Limb (tissue), 2 donors: ENCODE data around the gene UBTD1.
A peak's percentile ranks its signal among the peaks of the same experiment; 100 is the strongest.
"Not testable (repeated sequence)": the region's sequence is repeated elsewhere in the genome, so short reads cannot be mapped to it uniquely, and the experiment has no call there.

ENCODE experiments used
- DNase-seq, 2 donors: peaks; one replicate each; pipeline ENCODE4 v3.0.0-alpha.2; 2016; ENCODE audit errors: extremely low spot score in 2 of 2

Gene UBTD1

DNA sequence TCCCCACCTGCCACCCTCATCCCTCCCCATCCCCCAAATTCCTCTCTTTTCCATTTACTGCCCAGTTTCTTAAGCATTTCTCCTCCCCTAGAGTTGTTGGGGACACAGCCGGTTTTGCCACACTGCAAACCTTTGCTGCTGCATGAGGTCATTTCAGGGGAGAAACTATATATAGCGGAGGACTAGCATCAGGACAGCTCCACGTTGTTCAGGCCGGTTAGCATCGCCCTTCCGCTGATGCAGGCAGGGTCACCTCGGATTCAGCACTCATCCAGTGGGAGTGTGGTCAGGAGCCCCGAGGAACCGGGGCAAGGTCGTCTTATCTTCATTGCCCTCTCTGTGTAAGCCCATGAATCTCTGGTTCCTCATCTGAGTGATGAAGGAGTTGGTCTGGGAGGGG is 15.6 kb downstream of the UBTD1 start:
- no peak for DNase-seq

DNA sequence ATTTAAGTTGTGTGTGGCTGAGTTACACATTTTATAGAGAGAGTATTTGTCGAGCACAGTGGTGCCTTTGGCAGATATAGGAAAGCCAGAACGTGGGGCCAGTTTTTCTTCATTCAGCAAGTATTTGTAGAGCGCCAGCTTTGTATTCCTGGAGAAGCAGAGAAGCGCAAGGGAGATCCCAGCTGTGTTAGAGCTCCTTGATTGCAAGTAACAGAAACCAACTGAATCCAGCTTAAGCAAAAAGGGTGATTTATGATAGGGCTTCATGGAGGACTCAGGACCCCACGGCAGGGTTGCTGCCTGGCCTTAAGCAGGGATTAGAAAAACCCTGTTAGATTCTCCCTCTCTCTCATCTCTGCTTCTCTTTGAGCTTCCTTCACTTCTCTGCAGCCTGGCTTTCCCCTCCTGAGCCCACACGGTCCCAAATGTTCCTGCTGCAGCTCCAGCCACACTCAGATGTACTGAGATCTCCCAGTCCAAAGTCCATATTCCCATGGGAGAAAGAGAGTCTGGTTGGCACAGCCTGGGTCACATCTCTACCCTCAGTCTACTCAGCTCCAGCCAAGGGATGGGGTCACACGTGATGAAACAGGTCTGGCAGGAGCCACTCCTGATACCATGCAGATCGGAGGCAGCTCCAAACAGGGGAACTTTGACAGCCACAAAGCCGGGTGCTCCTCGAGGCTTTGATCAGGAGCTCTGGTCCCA is 16.7 kb downstream of the UBTD1 start:
- DNase-seq: no peak

DNA sequence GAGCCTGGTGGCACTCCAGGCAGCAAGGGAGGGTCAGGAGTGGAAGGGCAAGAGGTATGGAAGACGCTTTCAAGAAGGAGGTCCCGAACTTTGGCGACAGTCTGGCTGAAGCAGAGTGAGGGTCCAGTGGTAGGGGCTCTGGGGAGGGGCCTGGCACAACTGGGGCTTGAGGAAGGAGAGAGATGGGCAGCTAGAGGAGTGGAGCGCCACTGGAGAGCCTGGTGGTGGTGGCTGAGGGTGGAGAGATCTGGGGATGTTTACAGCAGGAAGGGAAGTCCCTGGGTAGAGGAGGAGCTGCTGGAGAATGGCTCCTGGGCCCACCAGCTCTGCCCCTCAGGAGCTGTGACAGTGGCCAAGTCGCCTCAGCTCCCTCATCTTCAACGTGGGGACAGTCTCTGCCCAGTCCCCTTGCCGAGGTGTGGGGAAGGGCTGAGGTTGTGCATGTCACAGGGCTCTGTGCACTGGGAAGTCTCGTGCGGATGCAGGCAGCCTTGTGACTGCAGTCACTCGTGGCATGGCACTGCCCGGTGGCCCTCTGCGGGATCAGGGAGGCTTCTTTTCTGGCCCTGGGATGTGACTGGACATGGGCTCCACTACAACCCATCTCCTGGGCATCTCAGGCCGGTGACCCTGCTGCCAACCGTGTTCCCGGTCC is 18.5 kb downstream of the UBTD1 start:
- no peak for DNase-seq

DNA sequence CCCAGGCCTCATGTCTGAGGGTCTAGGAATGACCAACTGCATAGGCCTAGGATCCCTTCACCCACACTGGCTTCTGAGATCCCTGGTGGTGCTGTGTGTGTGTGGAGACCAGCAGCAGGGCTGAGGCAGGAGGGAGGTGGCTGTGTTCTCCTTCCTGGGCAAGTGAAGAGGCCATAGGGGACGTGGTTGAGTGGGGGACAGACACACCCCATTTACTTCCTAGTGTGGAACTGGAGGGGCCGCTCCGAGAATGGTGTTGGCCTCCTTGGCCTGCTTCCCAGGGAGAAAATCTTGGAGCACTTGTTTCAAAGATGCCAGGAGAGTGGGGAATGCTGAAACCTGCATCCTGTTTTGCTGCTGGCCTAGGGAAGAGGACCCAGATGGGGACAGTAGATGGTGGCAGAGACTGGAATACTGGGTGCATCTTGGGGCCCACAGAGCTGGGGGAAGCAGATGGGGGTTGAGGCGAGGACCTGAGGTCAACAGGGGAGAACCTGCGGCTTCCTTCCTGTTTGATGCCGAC is 19.1 kb downstream of the UBTD1 start:
- DNase-seq: no peak

DNA sequence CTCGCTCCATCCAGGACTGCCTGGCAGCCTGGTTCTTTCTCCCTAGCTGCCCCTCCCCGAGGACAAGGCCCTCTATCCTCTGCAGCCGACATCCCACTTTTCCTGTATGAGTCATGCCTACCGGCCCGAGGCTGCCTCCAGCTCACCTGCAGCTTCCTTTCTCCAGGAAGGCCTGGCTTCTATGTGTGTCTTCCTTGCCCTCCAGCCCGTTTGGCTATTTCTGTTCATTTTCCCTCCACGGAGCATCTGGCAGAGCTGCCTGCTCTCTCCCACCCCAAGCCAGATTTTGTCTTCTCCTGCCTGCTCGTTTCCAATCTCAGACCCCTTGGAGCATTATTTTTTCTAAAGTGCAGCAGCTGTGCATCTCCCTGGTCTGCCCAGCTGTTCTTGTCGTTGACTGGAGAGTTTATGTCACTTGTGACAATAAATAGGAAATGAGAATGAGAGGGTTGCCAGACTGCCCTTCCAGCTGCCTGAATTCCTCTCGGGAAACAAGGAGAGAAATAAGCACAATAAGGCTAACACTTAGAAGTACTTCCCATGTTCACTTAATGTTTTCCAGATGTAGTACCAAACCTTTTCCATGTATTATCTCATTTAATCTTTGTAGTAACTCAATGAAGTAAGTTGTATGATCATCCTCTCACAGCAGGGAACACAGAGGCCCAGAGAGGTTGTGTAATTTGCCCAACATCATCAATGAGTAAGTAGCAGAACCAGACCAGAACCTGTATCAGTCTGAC is 19.7 kb downstream of the UBTD1 start:
- peak; percentile 42 to 78 for DNase-seq

DNA sequence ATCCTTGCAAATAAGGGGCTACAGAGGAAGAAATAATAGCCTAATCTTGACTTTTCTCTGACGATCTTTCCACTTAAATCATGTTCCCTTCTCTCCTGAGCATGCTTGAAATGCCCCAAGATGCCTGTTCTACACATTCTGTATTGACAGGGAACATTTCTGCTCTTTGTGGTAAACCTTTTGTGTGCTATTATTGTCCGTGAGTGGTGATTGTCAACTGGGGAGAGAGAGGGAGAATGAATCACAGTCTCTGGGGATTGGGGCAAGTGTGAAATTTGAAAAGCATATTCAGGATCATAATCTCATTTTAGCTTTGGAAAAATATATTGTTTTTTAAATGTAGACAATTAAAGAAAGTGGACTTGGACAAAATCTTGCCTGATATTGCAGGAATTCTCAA is 20.6 kb downstream of the UBTD1 start:
- DNase-seq: no peak

DNA sequence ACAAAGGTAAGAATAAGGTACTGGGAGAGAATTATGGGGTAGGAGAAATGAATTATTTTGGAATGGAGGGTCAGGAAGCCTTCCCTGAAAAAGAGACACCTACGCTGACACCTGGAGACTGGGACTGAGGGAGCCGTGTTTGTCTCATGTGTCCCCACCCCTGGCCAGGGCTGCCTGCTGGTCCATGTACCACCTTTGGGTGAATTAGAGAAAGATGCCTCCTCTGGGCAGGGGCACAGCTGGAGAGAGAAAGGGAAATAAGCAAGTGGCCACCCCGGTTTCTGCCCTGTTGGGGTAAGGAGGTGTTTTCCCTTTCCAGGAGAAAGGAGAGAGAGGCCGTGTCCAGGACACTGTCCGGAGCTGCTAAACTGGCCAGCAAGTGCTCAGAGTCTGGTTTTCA is 21.8 kb downstream of the UBTD1 start:
- DNase-seq: no peak

DNA sequence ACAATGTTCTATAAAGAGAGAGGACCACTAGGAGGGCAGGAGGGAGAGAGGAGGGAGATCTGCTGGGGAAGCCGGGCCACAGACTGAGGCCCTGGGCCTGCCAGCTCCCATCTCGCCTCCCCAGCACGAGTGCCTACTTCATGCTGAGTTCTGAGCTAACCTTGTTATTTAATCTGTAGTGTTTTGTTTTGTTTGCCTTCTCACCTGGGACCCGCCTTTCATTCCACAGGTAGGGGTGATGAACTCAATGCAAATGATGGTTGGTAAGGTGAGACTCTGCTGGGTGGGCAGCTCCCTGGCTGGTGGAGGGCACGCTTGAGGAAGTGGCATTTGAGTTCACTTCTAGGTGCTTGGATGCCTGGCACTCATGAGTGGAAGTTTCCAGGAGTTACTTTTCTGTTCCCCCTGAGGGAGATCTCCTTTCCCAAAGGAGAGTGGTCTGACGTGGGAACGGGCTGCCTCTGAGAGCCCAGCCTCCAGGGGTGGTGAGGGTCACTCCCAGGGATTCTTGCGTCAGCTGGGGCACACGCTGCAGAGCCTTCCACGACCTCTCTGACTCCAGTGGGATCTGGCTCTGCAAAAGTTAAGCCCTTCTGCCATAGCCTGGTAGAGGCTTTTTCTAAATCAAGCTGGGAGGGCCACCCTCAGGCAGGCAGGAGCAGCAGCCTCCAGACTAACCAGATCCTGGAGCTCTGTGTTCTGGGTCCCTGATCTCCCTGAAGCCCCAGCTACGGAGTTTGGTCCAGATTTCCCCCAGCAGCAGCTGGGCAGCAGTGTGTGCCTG is 22.4 kb downstream of the UBTD1 start:
- DNase-seq: no peak

DNA sequence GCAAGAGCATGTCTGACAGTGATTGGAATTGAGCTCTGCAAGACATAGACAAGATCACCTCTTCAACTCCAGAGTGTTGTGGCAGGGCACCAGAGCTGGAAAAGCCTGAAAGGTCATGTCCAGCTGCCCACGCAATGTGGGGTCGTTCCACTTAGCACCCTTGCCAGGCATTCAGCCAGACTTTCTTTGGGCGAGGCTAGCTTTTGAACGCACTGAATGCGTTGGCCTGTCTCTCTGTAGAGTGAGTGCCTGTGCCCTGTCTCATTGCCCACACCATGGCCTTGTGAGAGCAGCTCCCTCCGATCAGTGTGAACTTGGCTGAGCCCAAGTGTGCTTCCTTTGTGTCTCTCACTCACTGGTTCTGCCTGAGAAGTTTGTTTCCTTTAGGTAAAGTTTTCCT is 23.3 kb downstream of the UBTD1 start:
- DNase-seq: no peak

DNA sequence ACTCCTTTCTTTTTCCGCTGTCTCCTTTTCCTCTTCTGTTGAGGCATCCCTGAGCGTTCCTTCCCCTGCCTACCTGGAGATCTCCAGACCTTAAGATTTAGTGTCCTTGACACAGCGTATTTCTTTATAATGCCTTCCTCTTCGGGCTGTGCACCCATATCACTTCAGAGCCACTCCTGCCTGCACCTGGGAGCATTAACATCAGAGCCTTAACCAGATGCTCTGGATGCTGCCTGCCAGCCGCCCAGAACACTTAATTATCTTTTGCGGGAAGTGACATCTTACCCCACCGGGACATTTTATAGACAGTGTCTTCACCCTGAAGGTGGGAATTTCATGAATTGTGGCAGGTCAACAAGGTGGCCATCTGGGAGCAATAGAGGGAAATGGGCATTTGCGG is 24.2 kb downstream of the UBTD1 start:
- no peak for DNase-seq

DNA sequence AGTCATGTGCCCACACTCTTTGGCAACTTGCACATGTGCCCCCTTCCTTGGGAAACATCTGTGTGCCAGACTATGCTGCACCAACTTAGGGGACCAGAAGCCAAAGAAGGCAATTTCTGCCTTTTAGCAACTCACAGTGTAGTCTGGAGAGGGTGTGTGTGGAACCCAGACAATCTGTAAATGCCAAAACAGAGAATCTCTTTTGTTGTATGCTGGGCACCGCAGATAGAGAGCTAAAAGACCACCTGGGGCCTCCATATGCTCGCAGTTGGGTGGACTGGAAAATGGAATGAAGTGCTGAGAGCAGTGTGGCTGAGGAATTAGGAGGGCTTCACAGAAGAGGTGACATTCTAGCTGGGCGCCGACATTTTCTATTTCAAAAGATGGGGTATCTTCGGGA is 26.4 kb downstream of the UBTD1 start:
- no peak for DNase-seq

DNA sequence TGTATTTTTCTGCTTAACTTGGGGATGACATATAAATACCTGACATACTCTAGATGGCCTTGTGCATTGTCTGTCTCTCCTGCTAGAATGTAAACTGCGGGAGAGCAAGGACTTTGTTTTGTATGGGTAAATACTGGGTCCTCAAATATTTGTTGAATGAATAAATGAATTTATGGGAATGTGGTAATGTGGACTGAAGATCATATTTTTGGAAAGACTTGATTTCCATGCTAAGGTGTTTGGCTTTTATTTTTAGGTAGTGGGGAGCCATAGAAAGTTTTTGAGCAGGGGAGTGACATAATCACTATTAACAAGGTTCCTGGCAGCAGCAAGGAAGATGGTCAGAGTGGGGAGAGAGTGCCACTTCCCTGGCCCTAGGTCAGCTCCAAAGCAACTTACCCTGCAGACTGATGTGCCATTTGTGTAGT is 27.0 kb downstream of the UBTD1 start:
- no peak for DNase-seq

DNA sequence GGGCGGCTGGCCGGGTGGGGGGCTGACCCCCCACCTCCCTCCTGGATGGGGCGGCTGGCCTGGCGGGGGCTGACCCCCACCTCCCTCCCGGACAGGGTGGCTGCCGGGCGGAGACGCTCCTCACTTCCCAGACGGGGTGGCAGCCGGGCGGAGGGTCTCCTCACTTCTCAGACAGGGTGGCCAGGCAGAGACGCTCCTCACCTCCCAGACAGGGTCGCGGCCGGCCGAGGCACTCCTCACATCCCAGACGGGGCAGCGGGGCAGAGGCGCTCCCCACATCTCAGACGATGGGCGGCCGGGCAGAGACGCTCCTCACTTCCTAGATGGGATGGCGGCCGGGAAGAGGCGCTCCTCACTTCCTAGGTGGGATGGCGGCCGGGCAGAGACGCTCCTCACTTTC is 30.2 kb downstream of the UBTD1 start:
- not testable (repeated sequence) for DNase-seq

DNA sequence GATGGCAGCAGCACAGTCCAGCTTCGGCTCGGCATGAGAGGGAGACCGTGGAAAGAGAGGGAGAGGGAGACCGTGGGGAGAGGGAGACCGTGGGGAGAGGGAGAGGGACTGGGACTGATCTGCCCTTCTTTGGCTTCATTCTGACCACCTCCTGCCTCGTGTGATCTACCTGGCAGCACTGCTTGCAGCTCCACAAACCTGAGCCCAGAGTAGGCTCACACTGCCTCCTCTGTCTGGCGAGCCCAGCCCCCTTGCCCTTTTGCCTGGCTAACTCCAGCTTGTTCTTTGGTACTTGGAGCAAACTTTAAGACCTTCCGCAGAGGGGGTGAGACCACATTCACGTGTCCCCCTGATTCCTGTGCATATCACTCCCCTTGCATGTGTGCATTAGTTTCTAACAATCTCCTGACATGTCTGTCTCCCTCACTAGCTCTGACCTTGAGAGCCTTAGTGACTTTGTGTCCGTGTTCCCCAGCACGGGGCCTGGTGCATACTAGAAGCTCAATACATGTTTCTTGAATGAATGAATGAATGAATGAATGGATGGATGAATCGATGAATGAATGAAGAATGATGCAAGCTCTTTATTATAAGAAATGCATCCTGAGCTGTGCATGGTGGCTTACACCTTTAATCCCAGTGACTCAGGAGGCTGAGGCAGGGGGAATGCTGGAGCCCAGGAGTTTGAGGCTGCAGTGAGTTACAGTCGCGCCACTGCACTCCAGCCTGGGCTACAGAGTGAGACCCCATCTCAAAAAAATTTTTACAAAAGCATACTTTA is 31.2 kb downstream of the UBTD1 start:
- no peak for DNase-seq

DNA sequence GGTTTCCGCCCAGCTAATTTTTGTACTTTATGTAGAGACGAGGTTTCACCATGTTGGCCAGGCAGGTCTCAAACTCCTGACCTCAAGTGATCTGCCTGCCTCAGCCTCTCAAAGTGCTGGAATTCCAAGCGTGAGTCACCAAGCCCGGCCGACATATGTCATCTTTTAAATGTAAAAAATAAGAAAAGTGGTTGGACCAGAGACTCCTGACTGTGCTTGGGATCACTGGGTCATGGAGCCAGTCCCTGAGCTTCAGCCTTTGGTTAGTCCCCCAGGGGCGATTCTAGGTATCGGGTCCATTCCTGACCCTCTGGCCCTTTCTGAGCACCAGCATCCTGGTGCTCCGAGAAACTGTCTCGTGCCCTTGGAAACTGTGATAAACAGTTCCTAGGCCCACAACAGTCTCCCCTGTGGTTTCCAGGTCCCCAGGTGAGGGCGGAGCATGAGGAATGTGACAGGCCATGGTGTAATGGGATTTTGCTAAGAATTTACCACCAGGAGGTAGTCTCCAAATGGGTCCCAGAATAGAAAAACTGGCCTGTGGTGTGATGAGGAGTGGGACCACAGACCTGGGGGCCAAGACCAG is 32.8 kb downstream of the UBTD1 start:
- no peak for DNase-seq

DNA sequence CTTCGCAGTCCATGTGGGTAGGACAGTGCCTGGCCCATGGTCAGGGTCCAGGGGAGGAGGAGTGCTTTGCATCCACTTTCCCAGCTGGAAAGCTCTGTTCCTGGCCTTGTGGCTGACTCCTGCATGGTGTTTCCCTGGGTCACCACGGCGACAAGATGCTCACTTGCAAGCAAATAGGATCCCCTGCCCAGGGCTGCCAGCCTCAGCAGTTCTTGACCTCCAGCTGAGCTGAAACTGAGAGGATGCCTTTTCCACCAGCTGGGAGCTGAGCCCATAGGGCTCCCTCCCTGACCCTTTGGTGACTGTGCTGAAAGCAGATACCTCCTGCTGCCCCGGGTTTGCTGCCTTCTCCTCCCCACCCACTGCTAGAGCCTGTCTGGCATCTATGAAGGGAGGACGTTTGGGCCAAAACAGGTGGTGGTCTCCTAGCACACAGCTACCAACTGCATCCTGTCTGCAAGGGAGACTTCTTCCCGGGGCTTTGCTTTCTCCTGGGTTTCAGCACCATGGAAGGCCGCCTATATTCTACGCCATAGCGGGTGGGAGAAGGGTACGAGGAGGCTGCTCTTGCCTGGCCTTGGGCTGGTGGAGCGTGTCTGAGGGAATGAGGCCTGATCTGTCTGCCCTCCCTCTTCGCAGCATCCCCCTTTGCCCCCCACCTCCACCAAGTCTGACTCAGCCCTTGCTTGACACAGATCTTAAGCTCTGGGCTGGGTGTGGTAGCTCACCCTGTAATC is 34.4 kb downstream of the UBTD1 start:
- peak in 1 of 2 donors; percentile 61 for DNase-seq

DNA sequence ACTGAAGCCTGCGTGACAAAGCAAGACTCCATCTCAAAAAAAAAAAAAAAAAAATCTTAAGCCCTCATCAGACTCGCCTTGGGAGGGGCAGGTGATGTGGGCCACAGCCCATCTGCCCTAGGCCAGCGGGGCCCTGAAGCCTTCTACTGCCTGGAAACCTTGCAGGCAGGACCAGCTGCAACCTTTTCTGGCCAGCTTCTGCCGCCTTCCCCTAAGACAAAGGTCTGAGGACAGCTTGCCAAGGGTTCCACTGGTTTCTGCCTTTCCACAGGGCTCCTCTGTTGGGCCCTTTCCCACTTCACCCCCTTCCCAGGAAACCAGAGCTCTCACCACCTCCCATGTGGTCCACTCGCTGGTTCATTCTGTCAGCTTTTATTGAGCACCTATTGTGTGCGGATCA is 35.2 kb downstream of the UBTD1 start:
- DNase-seq: no peak

DNA sequence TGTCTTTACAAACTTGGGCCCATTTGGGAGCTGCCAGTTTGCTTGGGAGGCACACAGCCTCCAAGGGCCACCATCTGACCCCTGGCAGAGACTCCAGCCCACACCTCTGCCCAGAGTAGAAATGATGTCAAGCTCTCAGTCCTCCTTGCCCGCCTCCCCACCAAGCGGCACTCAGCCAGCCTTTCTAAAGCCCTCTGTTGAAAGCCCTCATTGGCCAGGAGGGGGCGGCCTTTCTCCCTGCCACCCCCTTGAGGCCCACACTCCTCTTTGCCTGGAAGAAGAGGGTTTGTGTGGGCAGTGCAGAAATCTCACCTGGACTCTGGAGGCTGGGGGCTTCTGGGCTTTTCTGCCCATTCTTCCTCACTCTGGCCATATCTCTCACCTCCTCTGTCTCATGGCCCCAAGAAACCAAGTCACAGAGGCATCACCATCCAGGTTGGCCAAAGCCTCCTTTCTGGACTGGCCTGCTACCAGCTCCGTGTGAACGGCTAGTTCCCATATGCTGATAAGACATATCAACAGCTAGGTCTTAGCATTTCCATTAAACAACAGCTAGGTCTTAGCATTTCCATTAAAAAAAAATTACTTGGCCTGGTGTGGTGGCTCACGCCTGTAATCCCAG is 36.1 kb downstream of the UBTD1 start:
- DNase-seq: no peak

DNA sequence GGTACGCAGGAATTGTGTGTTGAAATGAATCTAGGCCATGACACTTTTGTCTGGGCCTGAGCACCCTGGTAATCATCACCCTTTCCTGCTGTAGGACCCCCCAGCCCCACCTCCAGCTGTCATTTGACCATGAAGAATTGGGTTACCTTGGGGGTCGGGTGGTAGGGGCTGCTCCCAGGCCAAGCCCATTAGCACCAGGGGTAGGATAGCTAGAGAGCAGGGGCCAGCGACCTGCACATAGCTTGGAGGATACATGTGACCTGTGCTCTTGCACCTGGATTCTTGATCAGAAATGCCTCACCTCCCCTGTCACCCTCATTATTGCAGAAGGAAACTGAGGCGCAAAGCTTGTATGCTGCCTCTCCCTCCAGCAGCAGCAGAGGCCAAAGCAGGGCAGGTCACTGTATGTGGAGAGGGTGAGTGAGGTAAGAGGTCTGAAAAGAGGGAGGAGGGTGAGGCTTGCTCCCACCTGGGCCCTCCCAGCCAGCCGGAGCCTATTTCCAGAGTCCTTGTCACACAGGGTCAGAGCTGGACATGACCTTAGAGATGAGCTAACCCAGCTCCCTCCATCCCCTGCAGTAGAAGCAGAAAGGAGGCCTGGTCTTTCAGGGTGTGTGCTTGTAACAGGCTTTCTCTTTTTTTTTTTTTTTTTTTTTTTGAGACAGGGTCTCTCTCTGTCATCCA is 38.6 kb downstream of the UBTD1 start:
- DNase-seq: no peak
